Measurements from ENCODE around the gene MKI67. TPM values are rescaled to one million over a fixed set of nuclear protein-coding genes. Genes with fewer than 3 reads are reported as not detected.

The MKI67 gene
- total RNA-seq, 1 donor from 2014 or later: 0.26 TPM

DNA sequence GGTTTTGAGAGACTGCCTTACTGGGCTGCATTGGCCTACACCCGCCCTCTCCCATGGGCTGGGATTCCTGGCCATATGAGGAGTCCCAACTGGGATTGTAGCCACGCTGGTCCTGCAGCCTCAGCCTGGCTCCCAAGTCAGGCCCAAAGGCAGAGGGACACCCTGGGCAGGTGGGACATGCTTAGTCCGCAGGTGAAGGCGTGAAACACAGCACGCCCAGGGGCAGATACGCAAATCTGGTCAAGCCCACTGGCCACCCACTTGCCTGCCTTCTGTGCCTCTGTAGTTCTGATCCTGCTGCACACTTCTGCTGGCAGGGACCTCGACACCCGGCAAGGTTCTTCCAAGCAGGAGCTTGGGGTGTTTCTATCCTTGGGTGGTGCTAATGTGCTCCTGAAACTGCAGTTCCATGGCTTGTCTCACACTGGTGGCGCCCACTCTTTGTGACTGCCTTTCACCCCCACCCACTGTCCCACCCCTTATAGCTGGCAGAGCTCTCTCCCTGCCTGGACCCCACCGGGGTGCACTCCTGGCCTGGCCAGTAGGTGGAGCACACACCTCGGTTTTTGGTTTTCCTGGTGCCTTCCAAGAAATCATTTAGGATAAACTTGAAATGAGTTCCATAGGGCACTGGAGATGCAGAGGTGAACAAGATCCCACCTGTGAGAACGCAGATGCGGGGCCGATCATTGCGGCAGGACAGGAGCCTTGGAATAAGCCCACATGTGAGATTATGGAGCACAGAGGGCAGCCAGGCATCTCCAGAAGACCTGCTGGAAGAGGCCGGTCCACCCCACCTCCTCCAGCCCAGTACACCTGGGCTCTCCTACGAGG lies 47.9 kb downstream of the MKI67 start:
- FAIRE-seq (no peak), DNase-seq (ENCODE audit: low read depth) (peak; percentile 26)
- no peaks in the 10 kb centered on the region for H3K27me3 ChIP-seq (ENCODE audit: control insufficient read depth, insufficient read depth, low read length)
- H3K4me3 ChIP-seq (ENCODE audit: low read depth, low read length): no peak overlapping the region
- H3K36me3 ChIP-seq (ENCODE audit: control insufficient read depth, insufficient read depth, low read length): peaks cover 27% of the 10 kb centered on the region
- peak; percentile 74 for TF ChIP-seq CTCF (IDR thresholded peaks at IDR 0.05; ENCODE audit: insufficient read depth, low read length, severe bottlenecking)

GRCh38 chr10:128077155-128077875 lies 48.9 kb downstream of the MKI67 start:
- TF ChIP-seq CTCF (IDR thresholded peaks at IDR 0.05; ENCODE audit: insufficient read depth, low read length, severe bottlenecking): no peak
- DNase-seq (ENCODE audit: low read depth) (no peak), FAIRE-seq (no peak)
- H3K36me3 ChIP-seq (ENCODE audit: control insufficient read depth, insufficient read depth, low read length): peaks cover 34% of the 10 kb centered on the region
- H3K4me3 ChIP-seq (ENCODE audit: low read depth, low read length): no peak overlapping the region
- no peaks in the 10 kb centered on the region for H3K27me3 ChIP-seq (ENCODE audit: control insufficient read depth, insufficient read depth, low read length)

- DNase-seq (ENCODE audit: low read depth) (no peak), FAIRE-seq (no peak)
- no peaks in the 10 kb centered on the region for H3K27me3 ChIP-seq (ENCODE audit: control insufficient read depth, insufficient read depth, low read length)
- no peak overlapping the region for H3K4me3 ChIP-seq (ENCODE audit: low read depth, low read length)
- peaks cover 54% of the 10 kb centered on the region for H3K36me3 ChIP-seq (ENCODE audit: control insufficient read depth, insufficient read depth, low read length)
- no peak for TF ChIP-seq CTCF (IDR thresholded peaks at IDR 0.05; ENCODE audit: insufficient read depth, low read length, severe bottlenecking)
These were observed 51.6 kb downstream of the MKI67 start for GRCh38 chr10:128074589-128074988.

DNA sequence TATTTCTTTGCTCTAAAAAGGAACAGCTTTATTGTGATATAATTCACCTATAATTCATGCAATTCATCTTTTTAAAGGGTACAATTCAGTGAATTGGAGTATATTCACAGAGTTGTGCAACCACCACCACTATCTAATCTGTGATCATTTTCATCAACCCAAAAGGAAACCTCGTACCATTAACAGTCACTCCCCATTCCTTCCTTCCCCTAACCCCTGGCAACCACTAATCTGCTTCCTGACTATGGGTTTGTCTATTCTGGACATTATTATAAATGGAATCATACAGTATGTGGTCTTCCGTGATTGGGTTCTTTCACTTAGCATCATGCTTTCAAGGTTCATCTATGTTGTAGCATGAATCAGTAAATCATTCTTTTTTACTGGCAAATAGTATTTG lies 52.3 kb downstream of the MKI67 start:
- FAIRE-seq (no peak), DNase-seq (ENCODE audit: low read depth) (no peak)
- Histone ChIP-seq H3K36me3 (ENCODE audit: control insufficient read depth, insufficient read depth, low read length) (peaks cover 52% of the 10 kb centered on the region), H3K27me3 (ENCODE audit: control insufficient read depth, insufficient read depth, low read length) (no peaks in the 10 kb centered on the region), H3K4me3 (ENCODE audit: low read depth, low read length) (no peak overlapping the region)
- no peak for TF ChIP-seq CTCF (IDR thresholded peaks at IDR 0.05; ENCODE audit: insufficient read depth, low read length, severe bottlenecking)

DNA sequence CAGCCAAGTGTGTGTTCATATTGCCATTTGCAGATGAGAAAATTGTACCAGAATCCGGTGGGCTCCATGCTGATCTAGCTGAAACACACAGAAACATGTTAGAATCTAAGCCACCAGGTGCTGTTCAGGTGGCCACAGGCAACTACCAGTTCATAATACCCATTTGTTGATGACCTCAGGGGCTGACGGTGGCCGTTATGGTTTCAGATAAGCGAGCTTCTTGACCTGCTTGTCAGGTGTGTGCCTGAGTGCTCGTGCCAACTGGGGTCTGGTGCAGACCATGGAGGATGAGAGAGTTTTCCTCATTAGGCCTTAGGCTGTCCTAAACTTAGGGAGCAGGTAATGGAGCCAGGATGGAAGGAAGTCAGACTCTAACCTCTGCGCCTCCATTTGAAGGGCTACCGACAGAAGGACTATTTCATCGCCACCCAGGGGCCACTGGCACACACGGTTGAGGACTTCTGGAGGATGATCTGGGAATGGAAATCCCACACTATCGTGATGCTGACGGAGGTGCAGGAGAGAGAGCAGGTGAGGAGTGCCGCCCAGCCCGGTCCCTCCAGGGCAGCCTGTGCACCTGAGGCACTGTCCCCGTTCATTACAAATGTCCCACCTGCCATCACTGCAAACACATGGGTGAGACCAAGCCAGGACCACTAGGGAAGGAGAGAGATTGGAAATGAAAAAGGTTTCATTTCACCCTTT lies 53.1 kb downstream of the MKI67 start:
- peaks cover 53% of the 10 kb centered on the region for H3K36me3 ChIP-seq (ENCODE audit: control insufficient read depth, insufficient read depth, low read length)
- H3K27me3 ChIP-seq (ENCODE audit: control insufficient read depth, insufficient read depth, low read length): no peaks in the 10 kb centered on the region
- no peak overlapping the region for H3K4me3 ChIP-seq (ENCODE audit: low read depth, low read length)
- no peak for DNase-seq (ENCODE audit: low read depth)
- no peak for FAIRE-seq
- no peak for TF ChIP-seq CTCF (IDR thresholded peaks at IDR 0.05; ENCODE audit: insufficient read depth, low read length, severe bottlenecking)
